Osteocyte (in vitro differentiated cells): ENCODE measurements around the gene PPP1R3G. TPM values are rescaled to one million over a fixed set of nuclear protein-coding genes. Genes with fewer than 3 reads are reported as not detected.
A peak's percentile ranks its signal among the peaks of the same experiment; 100 is the strongest.

Experiments used
- DNase-seq: peaks from one replicate; pipeline ENCODE4 v3.0.0; 2021; ENCODE audit warnings: mixed read lengths; ENCODE audit not compliant: unreplicated experiment; ENCODE audit errors: extremely low spot score
- H3K27ac Mint-ChIP-seq: one replicate; pipeline ENCODE4 v1.8.0; 2021; ENCODE audit warnings: mild to moderate bottlenecking, mixed read lengths; ENCODE audit not compliant: unreplicated experiment
- H3K27me3 Mint-ChIP-seq: one replicate; pipeline ENCODE4 v1.8.0; 2021; ENCODE audit warnings: mixed read lengths; ENCODE audit not compliant: unreplicated experiment
- H3K36me3 Mint-ChIP-seq: one replicate; pipeline ENCODE4 v1.8.0; 2021; ENCODE audit warnings: mixed read lengths; ENCODE audit not compliant: unreplicated experiment
- H3K4me1 Mint-ChIP-seq: one replicate; pipeline ENCODE4 v1.8.0; 2021; ENCODE audit warnings: mixed read lengths; ENCODE audit not compliant: unreplicated experiment
- H3K4me3 Mint-ChIP-seq: one replicate; pipeline ENCODE4 v1.8.0; 2021; ENCODE audit warnings: mild to moderate bottlenecking, moderate library complexity, mixed read lengths; ENCODE audit not compliant: unreplicated experiment
- H3K9me3 Mint-ChIP-seq: one replicate; pipeline ENCODE4 v1.8.0; 2021; ENCODE audit warnings: mixed read lengths; ENCODE audit not compliant: unreplicated experiment
- total RNA-seq: library from RNA; stranded (reverse); gene quantifications from 2 replicates; pipeline ENCODE4 v1.2.1, GENCODE V29; 2021
- TF ChIP-seq, protein P1 (sequence below): fragments of 200-600 bp; sonication (generic); IDR thresholded peaks from 2 replicates; pipeline ENCODE4 v1.5.0; 2021; ENCODE audit warnings: antibody characterized with exemption, mild to moderate bottlenecking, moderate library complexity

PPP1R3G gene
- total RNA-seq, 1 donor from 2014 or later = 0.40 TPM

DNA sequence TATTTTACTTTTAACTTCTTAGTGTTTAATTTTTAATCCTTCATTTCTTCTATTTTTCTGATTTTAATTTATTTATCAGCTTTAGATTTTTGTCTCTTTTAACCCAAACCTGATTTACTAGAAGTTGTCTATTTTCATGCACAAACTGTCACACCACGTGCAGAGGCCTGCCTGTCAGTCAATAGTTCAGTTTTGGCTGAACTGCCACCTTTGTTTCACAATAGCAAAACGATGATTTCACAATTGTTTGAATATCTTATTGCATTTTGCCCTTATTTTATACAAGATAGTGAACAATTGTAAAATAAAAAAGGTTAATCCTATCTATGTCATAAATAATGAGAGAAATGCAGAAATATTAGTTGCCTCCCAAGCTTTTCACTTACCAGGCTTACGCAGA, 24.0 kb upstream of the PPP1R3G start:
- TF ChIP-seq, protein P1, sequence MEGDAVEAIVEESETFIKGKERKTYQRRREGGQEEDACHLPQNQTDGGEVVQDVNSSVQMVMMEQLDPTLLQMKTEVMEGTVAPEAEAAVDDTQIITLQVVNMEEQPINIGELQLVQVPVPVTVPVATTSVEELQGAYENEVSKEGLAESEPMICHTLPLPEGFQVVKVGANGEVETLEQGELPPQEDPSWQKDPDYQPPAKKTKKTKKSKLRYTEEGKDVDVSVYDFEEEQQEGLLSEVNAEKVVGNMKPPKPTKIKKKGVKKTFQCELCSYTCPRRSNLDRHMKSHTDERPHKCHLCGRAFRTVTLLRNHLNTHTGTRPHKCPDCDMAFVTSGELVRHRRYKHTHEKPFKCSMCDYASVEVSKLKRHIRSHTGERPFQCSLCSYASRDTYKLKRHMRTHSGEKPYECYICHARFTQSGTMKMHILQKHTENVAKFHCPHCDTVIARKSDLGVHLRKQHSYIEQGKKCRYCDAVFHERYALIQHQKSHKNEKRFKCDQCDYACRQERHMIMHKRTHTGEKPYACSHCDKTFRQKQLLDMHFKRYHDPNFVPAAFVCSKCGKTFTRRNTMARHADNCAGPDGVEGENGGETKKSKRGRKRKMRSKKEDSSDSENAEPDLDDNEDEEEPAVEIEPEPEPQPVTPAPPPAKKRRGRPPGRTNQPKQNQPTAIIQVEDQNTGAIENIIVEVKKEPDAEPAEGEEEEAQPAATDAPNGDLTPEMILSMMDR = no peak
- DNase-seq = no peak

DNA sequence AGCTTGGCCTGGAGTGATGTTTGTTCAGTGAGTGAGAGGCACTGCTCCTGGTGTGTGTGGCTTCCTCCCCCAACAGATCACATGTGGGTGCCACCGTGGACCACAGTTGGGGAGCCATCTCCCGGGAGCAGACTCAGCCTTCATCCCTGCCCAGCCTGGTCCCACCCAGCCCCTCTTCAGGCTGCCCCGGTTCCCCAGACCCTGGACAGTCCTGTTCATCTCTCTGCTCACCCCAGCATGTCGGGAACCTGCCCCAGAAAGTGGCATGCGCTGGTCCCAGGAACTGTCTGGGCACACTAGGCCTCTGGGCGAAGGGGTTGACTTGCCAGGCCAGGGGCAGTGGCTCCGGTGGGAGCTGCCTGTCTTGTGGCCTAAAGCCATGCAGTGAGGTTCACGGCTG, 21.5 kb upstream of the PPP1R3G start:
- Mint-ChIP-seq H3K9me3 (peaks cover 6% of the 10 kb centered on the region), H3K27me3 (no peaks in the 10 kb centered on the region), H3K27ac (no peak overlapping the region), H3K36me3 (no peaks in the 10 kb centered on the region), H3K4me1 (no peaks in the 10 kb centered on the region), H3K4me3 (no peak overlapping the region)
- DNase-seq = no peak
- TF ChIP-seq, protein P1 = no peak

More for the DNA sequence above, 24.0 kb upstream of the PPP1R3G start:
- no peaks in the 10 kb centered on the region for H3K27me3 Mint-ChIP-seq
- H3K4me1 Mint-ChIP-seq = no peaks in the 10 kb centered on the region
- no peak overlapping the region for H3K27ac Mint-ChIP-seq
- H3K36me3 Mint-ChIP-seq = no peaks in the 10 kb centered on the region
- no peak overlapping the region for H3K4me3 Mint-ChIP-seq
- no peaks in the 10 kb centered on the region for H3K9me3 Mint-ChIP-seq

DNA sequence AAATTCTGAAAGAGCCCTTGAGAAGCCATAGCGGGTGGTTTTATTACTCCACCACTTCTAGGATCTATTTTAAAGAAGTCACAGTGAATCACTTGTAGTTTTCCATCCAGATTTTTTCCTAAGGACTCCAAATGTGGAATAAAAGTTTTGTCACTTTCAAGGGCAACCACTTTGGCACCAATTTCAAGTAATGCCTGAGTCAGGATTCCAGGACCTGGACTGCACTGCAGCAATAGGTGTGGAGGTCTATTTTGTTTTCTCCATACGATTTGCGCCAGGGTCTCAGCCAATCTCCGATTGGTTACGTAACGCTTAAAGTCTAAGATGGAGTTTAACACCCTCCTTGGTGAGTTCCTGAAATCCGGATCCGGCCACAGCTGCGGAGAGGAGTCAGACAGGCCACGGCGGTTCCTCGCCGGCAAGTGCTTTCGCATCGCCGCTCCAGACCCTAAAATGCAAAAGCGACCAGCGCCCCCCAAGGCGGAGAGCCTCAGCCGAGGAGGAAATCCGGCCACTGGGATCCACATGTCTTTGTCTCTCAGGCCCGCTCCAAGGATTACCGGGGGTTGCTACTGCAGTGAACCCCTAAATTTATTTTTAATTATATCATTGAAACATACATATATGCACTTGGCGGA, 18.6 kb upstream of the PPP1R3G start:
- Mint-ChIP-seq H3K36me3 (no peaks in the 10 kb centered on the region), H3K9me3 (peaks cover 6% of the 10 kb centered on the region), H3K4me1 (no peaks in the 10 kb centered on the region), H3K27ac (no peak overlapping the region), H3K27me3 (no peaks in the 10 kb centered on the region), H3K4me3 (no peak overlapping the region)
- TF ChIP-seq, protein P1 = no peak
- DNase-seq = peak; percentile 77

DNA sequence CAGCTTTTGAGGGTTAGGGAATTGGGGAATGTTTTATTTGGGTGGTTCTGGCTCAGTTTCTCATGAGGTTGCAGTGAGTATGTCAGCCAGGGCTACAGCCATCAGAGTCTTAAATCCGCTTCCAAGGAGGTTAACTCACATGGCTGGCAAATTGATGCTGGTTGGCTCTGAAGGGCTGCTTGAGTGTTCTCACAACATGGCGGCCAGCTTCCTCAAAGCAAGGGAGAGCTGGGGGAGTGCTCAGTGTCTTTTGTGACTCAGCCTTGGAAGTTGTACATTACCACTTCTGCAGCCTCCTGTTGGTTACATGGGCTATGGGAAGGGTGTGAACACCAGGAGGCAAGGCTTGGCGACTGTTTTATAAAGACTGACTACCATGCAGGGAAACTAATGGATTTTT, 17.8 kb upstream of the PPP1R3G start:
- peak; percentile 46 for DNase-seq
- Mint-ChIP-seq H3K27ac (no peak overlapping the region), H3K4me3 (no peak overlapping the region), H3K4me1 (no peaks in the 10 kb centered on the region), H3K9me3 (peaks cover 6% of the 10 kb centered on the region), H3K36me3 (no peaks in the 10 kb centered on the region), H3K27me3 (no peaks in the 10 kb centered on the region)
- TF ChIP-seq, protein P1 = no peak

DNA sequence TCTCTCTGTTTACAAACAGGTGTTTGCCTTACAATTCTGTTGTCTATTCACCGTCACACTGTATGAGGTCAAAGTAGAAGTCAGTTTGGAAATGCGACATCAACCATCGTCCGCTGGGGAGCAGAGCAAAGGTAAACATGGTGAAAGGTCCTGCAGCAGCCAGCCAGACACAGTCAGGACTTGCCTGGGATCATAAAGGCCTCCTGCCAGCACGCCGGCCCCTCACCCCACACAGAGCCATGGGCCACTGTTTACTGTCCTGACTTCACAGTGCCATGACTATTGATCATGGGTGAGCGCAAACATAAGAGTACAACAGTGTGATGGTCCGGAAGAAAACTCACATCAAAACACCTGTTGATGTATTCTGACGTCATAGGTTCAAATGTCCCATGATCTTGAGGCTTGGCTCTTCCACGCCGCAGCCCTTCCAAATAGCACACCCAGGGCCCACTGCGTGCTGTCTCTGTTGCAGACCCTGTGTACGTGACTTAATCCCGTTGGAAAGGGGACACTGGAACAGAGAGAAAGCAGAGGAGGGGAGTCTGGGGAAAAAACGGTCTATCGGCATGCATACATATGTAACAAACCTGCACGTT, 16.9 kb upstream of the PPP1R3G start:
- TF ChIP-seq, protein P1 = no peak
- Mint-ChIP-seq H3K9me3 (peaks cover 6% of the 10 kb centered on the region), H3K27ac (no peak overlapping the region), H3K36me3 (no peaks in the 10 kb centered on the region), H3K27me3 (no peaks in the 10 kb centered on the region), H3K4me3 (no peak overlapping the region), H3K4me1 (no peaks in the 10 kb centered on the region)
- DNase-seq = peak; percentile 54
